Parathyroid adenoma (tissue), 2 donors: Measurements from ENCODE around the gene FOXI1.

ENCODE experiments used
- H2AFZ ChIP-seq: fragments of 300-600 bp; sonication (generic); one replicate; pipeline ENCODE4 v1.7.0; 2017; ENCODE audit warnings: antibody characterized with exemption, mild to moderate bottlenecking
- H3K27ac ChIP-seq: fragments of 300-600 bp; sonication (generic); one replicate; pipeline ENCODE4 v1.7.0; 2017
- H3K27me3 ChIP-seq: fragments of 300-600 bp; sonication (generic); one replicate; pipeline ENCODE4 v1.7.0; 2017; ENCODE audit warnings: low read length; ENCODE audit not compliant: control insufficient read depth, insufficient read depth
- H3K36me3 ChIP-seq: fragments of 300-600 bp; sonication (generic); one replicate; pipeline ENCODE4 v1.7.0; 2017; ENCODE audit warnings: low read length; ENCODE audit not compliant: control insufficient read depth, insufficient read depth
- H3K4me1 ChIP-seq: fragments of 300-600 bp; sonication (generic); one replicate; pipeline ENCODE4 v1.7.0; 2017; ENCODE audit warnings: control low read depth
- H3K4me2 ChIP-seq: fragments of 300-600 bp; sonication (generic); one replicate; pipeline ENCODE4 v1.7.0; 2017; ENCODE audit warnings: low read length
- H3K4me3 ChIP-seq: fragments of 300-600 bp; sonication (generic); one replicate; pipeline ENCODE4 v1.7.0; 2017; ENCODE audit warnings: low read depth, low read length
- H3K79me2 ChIP-seq: fragments of 300-600 bp; sonication (generic); one replicate; pipeline ENCODE4 v1.7.0; 2017; ENCODE audit warnings: control low read depth
- H3K9ac ChIP-seq: fragments of 300-600 bp; sonication (generic); one replicate; pipeline ENCODE4 v1.7.0; 2017; ENCODE audit warnings: mild to moderate bottlenecking
- H3K9me3 ChIP-seq: fragments of 300-600 bp; sonication (generic); one replicate; pipeline ENCODE4 v1.7.0; 2017; ENCODE audit warnings: low read length; ENCODE audit not compliant: control insufficient read depth
- TF ChIP-seq, protein P1 (sequence below): fragments of 300-600 bp; sonication (generic); IDR thresholded peaks from one replicate; pipeline ENCODE4 v1.7.0; 2017; ENCODE audit warnings: antibody characterized with exemption, mild to moderate bottlenecking
- donor health status: primary hyperparathyroidism.

FOXI1 gene

DNA sequence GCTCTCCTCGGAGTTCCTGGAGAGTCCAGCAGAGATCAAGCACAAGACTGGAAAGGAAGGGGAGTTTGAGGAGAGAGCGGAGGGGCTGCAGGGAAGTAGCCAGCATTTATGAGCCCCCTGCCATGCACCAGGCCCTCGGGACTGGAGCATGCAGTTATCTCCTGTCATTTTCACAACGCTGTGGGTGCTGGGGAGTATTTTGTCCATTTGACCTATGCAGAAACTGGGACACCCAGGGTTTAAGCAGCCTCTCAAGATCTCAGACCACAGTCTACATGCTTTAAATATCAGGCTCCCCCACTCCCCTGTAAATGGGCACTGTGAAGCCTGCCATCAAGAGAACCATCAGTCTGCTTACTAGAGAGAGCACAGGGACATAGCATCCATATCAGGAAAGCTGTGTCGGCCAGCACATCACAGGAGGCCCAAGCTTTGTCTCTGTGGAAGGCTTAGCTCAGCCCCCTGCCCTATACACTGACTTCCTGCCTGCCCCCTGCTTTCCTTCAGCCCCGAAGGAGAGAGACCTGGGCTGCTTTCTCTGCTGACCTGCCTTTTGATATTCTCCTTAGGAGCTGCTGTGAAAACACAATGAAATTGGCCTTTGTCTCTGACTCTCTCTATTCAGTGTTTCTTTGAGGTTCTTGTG is 7.3 kb downstream of the FOXI1 start:
- TF ChIP-seq, protein P1, sequence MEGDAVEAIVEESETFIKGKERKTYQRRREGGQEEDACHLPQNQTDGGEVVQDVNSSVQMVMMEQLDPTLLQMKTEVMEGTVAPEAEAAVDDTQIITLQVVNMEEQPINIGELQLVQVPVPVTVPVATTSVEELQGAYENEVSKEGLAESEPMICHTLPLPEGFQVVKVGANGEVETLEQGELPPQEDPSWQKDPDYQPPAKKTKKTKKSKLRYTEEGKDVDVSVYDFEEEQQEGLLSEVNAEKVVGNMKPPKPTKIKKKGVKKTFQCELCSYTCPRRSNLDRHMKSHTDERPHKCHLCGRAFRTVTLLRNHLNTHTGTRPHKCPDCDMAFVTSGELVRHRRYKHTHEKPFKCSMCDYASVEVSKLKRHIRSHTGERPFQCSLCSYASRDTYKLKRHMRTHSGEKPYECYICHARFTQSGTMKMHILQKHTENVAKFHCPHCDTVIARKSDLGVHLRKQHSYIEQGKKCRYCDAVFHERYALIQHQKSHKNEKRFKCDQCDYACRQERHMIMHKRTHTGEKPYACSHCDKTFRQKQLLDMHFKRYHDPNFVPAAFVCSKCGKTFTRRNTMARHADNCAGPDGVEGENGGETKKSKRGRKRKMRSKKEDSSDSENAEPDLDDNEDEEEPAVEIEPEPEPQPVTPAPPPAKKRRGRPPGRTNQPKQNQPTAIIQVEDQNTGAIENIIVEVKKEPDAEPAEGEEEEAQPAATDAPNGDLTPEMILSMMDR = no peak
- Histone ChIP-seq H3K36me3 (no peaks in the 10 kb centered on the region), H3K4me2 (no peak overlapping the region), H3K27me3 (no peaks in the 10 kb centered on the region), H3K27ac (no peak overlapping the region), H3K9ac (no peak overlapping the region), H3K4me1 (no peaks in the 10 kb centered on the region), H2AFZ (no peak overlapping the region), H3K4me3 (no peak overlapping the region), H3K79me2 (no peaks in the 10 kb centered on the region), H3K9me3 (no peaks in the 10 kb centered on the region)

DNA sequence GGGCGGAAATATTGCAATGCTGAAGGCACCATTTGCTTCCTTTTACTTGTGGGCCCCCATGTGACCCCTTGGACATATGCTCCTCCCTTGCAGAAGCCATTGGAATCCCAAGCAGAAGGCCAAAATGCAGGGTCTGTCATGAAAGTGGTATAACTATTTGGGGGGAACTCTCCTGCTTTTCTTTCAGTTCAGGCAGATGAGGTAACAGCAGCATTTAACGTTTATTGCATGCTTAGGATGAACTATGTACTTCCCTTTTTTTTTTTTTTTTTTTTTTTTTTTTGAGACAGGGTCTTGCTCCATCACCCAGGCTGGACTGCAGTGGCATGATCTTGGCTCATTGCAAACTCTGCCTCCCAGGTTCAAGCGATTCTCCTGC is 7.8 kb downstream of the FOXI1 start:
- H3K36me3 ChIP-seq = no peaks in the 10 kb centered on the region
- no peak overlapping the region for H3K4me3 ChIP-seq
- H3K27me3 ChIP-seq = no peaks in the 10 kb centered on the region
- no peak overlapping the region for H3K9ac ChIP-seq
- no peak overlapping the region for H2AFZ ChIP-seq
- TF ChIP-seq, protein P1 = no peak
- no peaks in the 10 kb centered on the region for H3K9me3 ChIP-seq
- no peak overlapping the region for H3K4me2 ChIP-seq
- no peak overlapping the region for H3K27ac ChIP-seq
- no peaks in the 10 kb centered on the region for H3K4me1 ChIP-seq
- H3K79me2 ChIP-seq = no peaks in the 10 kb centered on the region

DNA sequence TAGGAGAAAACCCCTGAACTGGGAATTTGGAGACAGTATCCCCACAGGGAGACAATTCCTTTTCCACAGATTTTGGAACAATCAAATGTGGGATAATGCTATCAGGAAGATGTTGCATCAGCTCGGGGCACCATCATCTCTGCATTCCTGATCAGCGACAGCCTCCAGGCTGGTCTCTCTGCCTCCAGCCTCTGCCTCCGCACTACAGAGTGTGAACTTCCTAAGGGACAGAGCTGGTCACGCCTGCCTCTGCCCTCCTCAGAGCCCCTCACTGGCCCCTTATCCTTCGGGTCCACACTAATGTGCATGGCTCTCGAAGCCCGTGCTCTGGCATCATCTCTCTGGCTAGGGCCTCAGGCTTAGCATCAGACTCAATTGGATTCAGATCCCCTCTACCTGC is 8.6 kb downstream of the FOXI1 start:
- Histone ChIP-seq H2AFZ (no peak overlapping the region), H3K27me3 (no peaks in the 10 kb centered on the region), H3K36me3 (no peaks in the 10 kb centered on the region), H3K4me2 (no peak overlapping the region), H3K9ac (no peak overlapping the region), H3K4me3 (no peak overlapping the region), H3K9me3 (no peaks in the 10 kb centered on the region), H3K27ac (no peak overlapping the region), H3K4me1 (no peaks in the 10 kb centered on the region), H3K79me2 (no peaks in the 10 kb centered on the region)
- TF ChIP-seq, protein P1 = no peak

DNA sequence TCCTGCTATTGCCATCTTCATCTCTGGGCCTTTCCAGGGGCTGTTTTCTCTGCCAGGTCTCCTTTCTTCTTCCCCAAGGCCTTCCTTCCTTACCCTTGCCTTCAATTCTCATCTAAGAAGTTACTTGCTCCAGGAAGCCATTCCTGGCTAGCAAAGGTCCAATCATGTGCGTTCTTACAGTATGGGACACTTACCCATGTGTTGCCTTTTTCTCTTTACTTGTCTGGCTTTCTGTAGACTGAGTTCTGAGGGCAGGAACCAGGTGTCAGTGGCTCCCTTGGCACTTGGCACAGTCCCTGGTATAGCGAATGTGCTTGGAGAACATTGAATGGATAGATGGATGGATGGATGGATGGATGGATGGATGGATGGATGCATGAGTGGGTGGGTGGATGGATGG is 10.2 kb downstream of the FOXI1 start:
- Histone ChIP-seq H3K79me2 (no peaks in the 10 kb centered on the region), H2AFZ (no peak overlapping the region), H3K9me3 (no peaks in the 10 kb centered on the region), H3K27me3 (no peaks in the 10 kb centered on the region), H3K4me1 (no peaks in the 10 kb centered on the region), H3K36me3 (no peaks in the 10 kb centered on the region), H3K4me2 (no peak overlapping the region), H3K4me3 (no peak overlapping the region), H3K27ac (no peak overlapping the region), H3K9ac (no peak overlapping the region)
- TF ChIP-seq, protein P1 = no peak

DNA sequence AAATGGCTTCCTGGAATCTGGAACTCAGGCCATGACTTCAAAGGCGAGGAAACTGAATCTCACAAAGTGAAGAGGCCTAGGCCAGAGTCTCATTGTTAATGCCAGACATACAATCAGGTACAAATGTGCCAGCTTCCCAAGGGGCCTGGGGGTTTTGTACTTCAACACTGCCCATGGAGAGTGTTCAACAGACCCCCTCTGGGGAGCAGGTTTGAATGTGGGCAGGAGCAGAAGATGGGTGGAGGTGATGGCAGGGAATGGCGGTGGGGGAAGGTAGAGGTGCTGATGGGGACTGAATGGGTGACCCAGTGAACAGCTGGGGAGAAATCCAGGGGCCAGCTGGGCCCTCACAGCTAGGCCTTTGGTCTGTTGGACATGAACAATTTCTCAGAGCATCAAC is 12.0 kb downstream of the FOXI1 start:
- H3K4me1 ChIP-seq = no peaks in the 10 kb centered on the region
- H3K27ac ChIP-seq = no peak overlapping the region
- no peaks in the 10 kb centered on the region for H3K79me2 ChIP-seq
- H3K9ac ChIP-seq = no peak overlapping the region
- no peaks in the 10 kb centered on the region for H3K9me3 ChIP-seq
- H3K36me3 ChIP-seq = no peaks in the 10 kb centered on the region
- H3K27me3 ChIP-seq = no peaks in the 10 kb centered on the region
- no peak overlapping the region for H3K4me2 ChIP-seq
- TF ChIP-seq, protein P1 = no peak
- no peak overlapping the region for H3K4me3 ChIP-seq
- H2AFZ ChIP-seq = no peak overlapping the region
